Measurements from ENCODE around the gene ATXN7L1.

ATXN7L1 gene, protein sequence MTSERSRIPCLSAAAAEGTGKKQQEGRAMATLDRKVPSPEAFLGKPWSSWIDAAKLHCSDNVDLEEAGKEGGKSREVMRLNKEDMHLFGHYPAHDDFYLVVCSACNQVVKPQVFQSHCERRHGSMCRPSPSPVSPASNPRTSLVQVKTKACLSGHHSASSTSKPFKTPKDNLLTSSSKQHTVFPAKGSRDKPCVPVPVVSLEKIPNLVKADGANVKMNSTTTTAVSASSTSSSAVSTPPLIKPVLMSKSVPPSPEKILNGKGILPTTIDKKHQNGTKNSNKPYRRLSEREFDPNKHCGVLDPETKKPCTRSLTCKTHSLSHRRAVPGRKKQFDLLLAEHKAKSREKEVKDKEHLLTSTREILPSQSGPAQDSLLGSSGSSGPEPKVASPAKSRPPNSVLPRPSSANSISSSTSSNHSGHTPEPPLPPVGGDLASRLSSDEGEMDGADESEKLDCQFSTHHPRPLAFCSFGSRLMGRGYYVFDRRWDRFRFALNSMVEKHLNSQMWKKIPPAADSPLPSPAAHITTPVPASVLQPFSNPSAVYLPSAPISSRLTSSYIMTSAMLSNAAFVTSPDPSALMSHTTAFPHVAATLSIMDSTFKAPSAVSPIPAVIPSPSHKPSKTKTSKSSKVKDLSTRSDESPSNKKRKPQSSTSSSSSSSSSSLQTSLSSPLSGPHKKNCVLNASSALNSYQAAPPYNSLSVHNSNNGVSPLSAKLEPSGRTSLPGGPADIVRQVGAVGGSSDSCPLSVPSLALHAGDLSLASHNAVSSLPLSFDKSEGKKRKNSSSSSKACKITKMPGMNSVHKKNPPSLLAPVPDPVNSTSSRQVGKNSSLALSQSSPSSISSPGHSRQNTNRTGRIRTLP

DNA sequence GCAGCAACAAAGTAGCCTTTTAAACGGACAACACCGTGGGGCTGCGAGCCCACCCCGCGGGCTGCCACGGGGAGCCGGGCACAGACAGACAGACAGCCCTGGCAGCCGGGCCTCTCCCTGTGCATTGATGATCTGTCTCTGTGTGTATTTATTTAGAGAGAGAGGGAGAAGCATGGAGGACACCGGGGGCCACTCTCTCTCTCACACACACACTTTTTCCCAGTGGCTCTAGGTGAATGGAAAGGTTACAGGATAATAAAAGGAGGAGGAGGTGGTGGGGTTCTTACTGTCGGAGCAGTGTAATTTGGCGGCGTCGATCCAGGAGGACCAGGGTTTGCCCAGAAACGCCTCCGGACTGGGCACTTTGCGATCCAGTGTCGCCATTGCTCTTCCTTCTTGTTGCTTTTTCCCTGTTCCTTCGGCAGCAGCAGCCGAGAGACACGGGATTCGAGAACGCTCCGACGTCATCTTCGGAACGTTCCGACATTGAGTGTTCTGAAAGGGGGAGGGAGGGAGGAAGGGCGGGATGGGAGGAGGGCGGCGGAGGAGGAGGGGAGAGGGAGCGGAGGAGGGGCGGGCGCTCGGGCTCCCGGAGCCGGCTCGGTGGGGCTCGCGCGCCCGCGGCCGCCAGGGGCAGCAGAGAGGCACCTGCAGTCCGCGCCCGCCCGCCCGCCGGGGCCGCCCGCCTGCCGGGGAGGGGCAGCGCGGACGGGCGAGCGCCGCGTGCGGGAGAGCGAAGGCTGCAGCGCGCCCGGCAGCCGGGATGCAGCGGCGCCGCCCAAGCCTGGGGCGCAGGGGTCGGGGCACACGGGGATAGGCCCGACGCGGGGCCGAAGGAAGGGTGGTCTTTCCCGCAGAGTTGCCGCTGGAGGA lies at the start of gene ATXN7L1:
ATXN7L1 (minus strand) TSS at position 509 of the 873 bp plus-strand sequence; CDS start at position 468, 41 bp downstream.
- Histone ChIP-seq H3K27me3 (ENCODE audit: control insufficient read depth, insufficient read depth, low read length) (peaks cover 17% of the 10 kb centered on the region), H3K27ac (ENCODE audit: low read length) (peak within 1 kb of the TSS; percentile 90), H3K4me1 (ENCODE audit: control insufficient read depth, low read depth, low read length) (peaks cover 19% of the 10 kb centered on the region), H3K4me3 (ENCODE audit: low read length) (peak within 1 kb of the TSS; percentile 94), H3K36me3 (ENCODE audit: control insufficient read depth, low read depth, low read length) (peaks cover 3% of the 10 kb centered on the region), H3K9me3 (ENCODE audit: control insufficient read depth, low read depth, low read length) (no peaks in the 10 kb centered on the region), H3K9ac (ENCODE audit: low read length) (peak within 1 kb of the TSS; percentile 92)

DNA sequence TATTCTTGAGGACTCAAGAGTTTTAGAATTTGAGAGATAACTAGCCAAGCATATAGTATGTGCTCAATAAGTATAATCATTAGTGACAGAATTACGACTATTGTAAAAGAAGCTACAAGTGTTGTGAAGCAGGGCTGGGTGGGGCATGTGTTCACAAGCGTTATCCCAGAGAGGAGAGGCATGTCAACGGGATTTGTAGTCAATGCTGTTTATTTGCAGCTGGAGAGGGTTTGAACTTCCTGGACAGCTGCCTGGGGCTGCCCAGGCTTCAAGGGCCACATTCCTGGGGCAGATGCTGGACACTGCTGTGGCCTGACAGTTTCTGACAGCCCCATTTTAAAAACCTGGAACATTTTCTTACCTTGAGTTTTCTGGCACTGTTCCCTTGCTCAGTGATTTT lies 49.7 kb upstream of the ATXN7L1 start:
- H3K27ac ChIP-seq (ENCODE audit: low read length), result no peak overlapping the region
- no peaks in the 10 kb centered on the region for H3K27me3 ChIP-seq (ENCODE audit: control insufficient read depth, insufficient read depth, low read length)
- no peaks in the 10 kb centered on the region for H3K36me3 ChIP-seq (ENCODE audit: control insufficient read depth, low read depth, low read length)

DNA sequence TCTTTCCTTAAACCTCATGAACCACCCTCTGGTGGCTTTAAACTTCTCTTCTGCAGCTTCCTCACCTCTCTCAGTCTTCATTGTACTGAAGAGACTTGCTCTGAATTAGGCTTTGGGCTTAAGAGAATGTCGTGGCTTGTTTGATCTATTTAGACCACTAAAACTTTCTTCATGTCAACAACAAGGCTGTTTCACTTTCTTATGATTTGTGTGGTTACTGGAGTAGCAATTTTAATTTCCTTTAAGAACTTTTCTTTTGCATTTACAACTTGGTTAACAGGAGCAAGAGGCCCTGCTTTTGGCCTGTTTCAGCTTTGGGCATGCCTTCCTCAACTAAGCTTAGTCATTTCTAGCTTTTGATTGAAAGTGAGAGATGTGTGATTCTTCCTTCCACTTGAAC lies 48.5 kb upstream of the ATXN7L1 start:
- Histone ChIP-seq H3K9me3 (ENCODE audit: control insufficient read depth, low read depth, low read length) (peaks cover 3% of the 10 kb centered on the region), H3K36me3 (ENCODE audit: control insufficient read depth, low read depth, low read length) (no peaks in the 10 kb centered on the region), H3K4me1 (ENCODE audit: control insufficient read depth, low read depth, low read length) (no peaks in the 10 kb centered on the region), H3K4me3 (ENCODE audit: low read length) (no peak overlapping the region), H3K9ac (ENCODE audit: low read length) (no peak overlapping the region), H3K27me3 (ENCODE audit: control insufficient read depth, insufficient read depth, low read length) (no peaks in the 10 kb centered on the region), H3K27ac (ENCODE audit: low read length) (no peak overlapping the region)

More for the DNA sequence above, 49.7 kb upstream of the ATXN7L1 start:
- Histone ChIP-seq H3K4me3 (ENCODE audit: low read length) (no peak overlapping the region), H3K9ac (ENCODE audit: low read length) (no peak overlapping the region), H3K9me3 (ENCODE audit: control insufficient read depth, low read depth, low read length) (peaks cover 3% of the 10 kb centered on the region), H3K4me1 (ENCODE audit: control insufficient read depth, low read depth, low read length) (no peaks in the 10 kb centered on the region)

DNA sequence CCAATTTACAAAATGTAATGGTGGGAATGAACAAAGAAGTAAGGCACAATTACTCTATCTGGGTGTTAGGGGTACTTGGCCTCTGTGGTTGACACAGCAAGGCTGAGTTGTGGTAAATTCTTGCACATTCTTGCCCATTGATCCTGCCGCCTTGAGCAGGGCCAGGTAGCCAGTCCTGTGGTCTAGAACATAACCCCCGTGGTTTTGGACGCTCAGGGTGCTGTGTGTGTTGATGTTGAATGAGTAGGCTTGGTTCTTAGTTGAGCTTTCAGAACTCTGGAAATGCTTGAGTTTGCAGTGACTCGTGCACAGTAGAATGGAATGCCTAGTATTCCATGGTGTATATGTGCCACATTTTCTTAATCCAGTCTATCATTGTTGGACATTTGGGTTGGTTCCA lies 44.4 kb upstream of the ATXN7L1 start:
- Histone ChIP-seq H3K27me3 (ENCODE audit: control insufficient read depth, insufficient read depth, low read length) (no peaks in the 10 kb centered on the region), H3K4me1 (ENCODE audit: control insufficient read depth, low read depth, low read length) (no peaks in the 10 kb centered on the region), H3K9ac (ENCODE audit: low read length) (no peak overlapping the region), H3K4me3 (ENCODE audit: low read length) (no peak overlapping the region), H3K9me3 (ENCODE audit: control insufficient read depth, low read depth, low read length) (peaks cover 3% of the 10 kb centered on the region), H3K27ac (ENCODE audit: low read length) (no peak overlapping the region), H3K36me3 (ENCODE audit: control insufficient read depth, low read depth, low read length) (no peaks in the 10 kb centered on the region)

DNA sequence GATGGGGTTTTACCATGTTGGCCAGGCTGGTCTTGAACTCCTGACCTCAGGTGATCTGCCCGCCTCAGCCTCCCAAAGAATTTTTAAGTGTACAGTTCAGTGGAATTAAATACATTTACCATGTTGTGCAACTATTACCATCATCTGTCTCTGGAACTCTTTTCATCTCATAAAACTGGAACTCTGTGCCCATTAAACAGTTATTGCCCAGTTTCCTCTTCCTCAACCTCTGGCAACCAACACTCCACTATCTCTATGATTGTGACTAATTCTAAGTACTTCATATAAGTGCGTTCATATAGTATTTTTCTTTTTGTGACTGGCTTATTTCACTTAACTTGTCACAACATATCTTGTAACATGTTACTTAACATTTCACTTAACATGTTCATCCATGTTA lies 41.3 kb upstream of the ATXN7L1 start:
- Histone ChIP-seq H3K4me1 (ENCODE audit: control insufficient read depth, low read depth, low read length) (no peaks in the 10 kb centered on the region), H3K27ac (ENCODE audit: low read length) (no peak overlapping the region), H3K4me3 (ENCODE audit: low read length) (no peak overlapping the region), H3K9me3 (ENCODE audit: control insufficient read depth, low read depth, low read length) (no peaks in the 10 kb centered on the region), H3K9ac (ENCODE audit: low read length) (no peak overlapping the region), H3K27me3 (ENCODE audit: control insufficient read depth, insufficient read depth, low read length) (no peaks in the 10 kb centered on the region), H3K36me3 (ENCODE audit: control insufficient read depth, low read depth, low read length) (no peaks in the 10 kb centered on the region)

DNA sequence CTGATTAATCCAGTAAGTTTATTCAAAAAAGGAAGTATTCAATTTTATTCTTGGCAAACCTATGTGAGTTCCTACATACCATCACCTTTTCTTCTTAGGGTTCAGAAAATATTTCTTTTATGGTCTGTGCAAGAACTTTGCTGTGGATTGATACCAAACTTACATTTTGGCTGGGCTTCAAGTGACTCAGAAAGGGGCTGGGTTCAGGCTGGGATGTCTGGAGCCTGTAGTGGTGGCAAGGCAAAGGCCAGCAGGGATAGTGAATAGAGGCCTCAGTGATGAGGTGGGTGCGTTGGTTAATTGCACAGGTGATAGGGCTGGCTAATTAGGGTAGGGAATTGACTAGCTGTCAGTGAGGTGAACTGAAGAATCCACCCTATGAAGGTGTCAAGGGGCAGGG lies 40.2 kb upstream of the ATXN7L1 start:
- Histone ChIP-seq H3K4me1 (ENCODE audit: control insufficient read depth, low read depth, low read length) (no peaks in the 10 kb centered on the region), H3K27me3 (ENCODE audit: control insufficient read depth, insufficient read depth, low read length) (no peaks in the 10 kb centered on the region), H3K9me3 (ENCODE audit: control insufficient read depth, low read depth, low read length) (no peaks in the 10 kb centered on the region), H3K36me3 (ENCODE audit: control insufficient read depth, low read depth, low read length) (no peaks in the 10 kb centered on the region), H3K27ac (ENCODE audit: low read length) (no peak overlapping the region), H3K4me3 (ENCODE audit: low read length) (no peak overlapping the region), H3K9ac (ENCODE audit: low read length) (no peak overlapping the region)

DNA sequence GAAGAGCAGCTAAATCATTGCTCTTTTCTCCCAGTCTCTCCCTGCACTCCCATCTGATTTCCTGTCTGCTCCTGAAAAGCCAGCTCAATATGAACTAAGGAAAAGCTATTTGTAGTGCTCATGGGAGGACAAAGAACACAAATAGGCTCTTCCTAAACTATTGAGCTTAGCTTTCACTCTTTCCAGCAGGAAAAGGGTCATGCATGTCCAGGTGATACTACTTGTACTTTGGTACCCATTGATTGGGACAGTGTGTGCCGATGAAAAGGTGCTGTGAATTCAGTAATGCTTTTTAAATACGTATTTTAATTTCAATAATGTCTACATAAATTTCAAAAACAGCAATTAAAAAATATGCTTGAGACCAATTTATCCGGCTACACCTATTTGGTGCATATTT lies 37.5 kb upstream of the ATXN7L1 start:
- no peak overlapping the region for H3K9ac ChIP-seq (ENCODE audit: low read length)
- H3K4me1 ChIP-seq (ENCODE audit: control insufficient read depth, low read depth, low read length), result no peaks in the 10 kb centered on the region
- H3K36me3 ChIP-seq (ENCODE audit: control insufficient read depth, low read depth, low read length), result peaks cover 8% of the 10 kb centered on the region
- no peak overlapping the region for H3K27ac ChIP-seq (ENCODE audit: low read length)
- no peaks in the 10 kb centered on the region for H3K27me3 ChIP-seq (ENCODE audit: control insufficient read depth, insufficient read depth, low read length)
- no peak overlapping the region for H3K4me3 ChIP-seq (ENCODE audit: low read length)
- H3K9me3 ChIP-seq (ENCODE audit: control insufficient read depth, low read depth, low read length), result peaks cover 7% of the 10 kb centered on the region

DNA sequence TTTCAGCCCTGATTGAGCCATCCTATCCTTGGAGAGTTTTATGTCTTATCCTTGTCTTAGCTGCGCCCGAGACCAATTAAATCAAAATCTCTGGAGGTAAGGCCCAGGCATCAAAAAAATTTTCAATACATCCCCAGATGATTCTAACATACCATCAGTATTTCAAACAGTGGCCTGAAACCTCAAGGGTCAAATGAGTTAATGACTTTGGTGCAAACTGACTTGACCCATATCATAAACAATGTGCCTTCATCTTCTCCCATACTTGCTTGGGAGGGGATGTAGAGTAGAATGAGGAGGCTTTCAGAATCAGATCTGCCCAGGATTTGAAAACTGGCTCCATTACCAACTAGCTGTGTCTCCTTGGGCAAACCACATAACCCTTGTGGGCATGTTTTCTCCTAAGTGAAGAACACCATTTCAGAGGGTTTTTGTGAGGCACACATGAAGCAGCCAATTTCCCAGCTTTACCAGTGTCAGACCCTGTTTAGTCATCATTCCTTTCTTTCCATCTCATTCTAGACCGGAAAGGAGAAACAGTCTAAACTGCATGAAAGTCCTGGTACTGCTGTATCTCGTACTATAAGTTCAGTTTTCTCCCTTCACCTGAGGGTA lies 35.7 kb upstream of the ATXN7L1 start:
- peaks cover 7% of the 10 kb centered on the region for H3K9me3 ChIP-seq (ENCODE audit: control insufficient read depth, low read depth, low read length)
- H3K4me3 ChIP-seq (ENCODE audit: low read length), result no peak overlapping the region
- no peaks in the 10 kb centered on the region for H3K27me3 ChIP-seq (ENCODE audit: control insufficient read depth, insufficient read depth, low read length)
- no peak overlapping the region for H3K9ac ChIP-seq (ENCODE audit: low read length)
- no peaks in the 10 kb centered on the region for H3K4me1 ChIP-seq (ENCODE audit: control insufficient read depth, low read depth, low read length)
- H3K36me3 ChIP-seq (ENCODE audit: control insufficient read depth, low read depth, low read length), result peaks cover 8% of the 10 kb centered on the region
- no peak overlapping the region for H3K27ac ChIP-seq (ENCODE audit: low read length)

DNA sequence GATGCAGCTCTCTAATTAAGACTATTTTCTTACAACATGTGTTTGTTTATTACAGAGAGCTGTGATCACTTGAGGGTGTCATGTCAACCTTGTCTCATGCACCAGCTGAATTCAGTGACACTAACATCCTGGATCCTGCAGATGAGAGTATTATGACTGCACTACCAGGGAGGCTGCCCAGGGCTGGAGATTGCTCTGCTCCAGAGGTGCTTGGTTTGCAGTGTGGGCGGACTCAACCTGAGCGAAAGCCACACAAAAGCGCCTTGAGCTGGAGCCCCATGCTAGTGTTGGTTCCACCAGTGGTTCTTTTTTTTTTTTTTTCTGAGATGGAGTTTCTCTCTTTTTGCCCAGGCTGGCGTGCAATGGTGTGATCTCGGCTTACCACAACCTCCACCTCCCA lies 33.8 kb upstream of the ATXN7L1 start:
- H3K27me3 ChIP-seq (ENCODE audit: control insufficient read depth, insufficient read depth, low read length), result no peaks in the 10 kb centered on the region
- H3K9ac ChIP-seq (ENCODE audit: low read length), result no peak overlapping the region
- H3K27ac ChIP-seq (ENCODE audit: low read length), result no peak overlapping the region
- peaks cover 8% of the 10 kb centered on the region for H3K36me3 ChIP-seq (ENCODE audit: control insufficient read depth, low read depth, low read length)
- peaks cover 7% of the 10 kb centered on the region for H3K9me3 ChIP-seq (ENCODE audit: control insufficient read depth, low read depth, low read length)
- H3K4me1 ChIP-seq (ENCODE audit: control insufficient read depth, low read depth, low read length), result peaks cover 12% of the 10 kb centered on the region
- no peak overlapping the region for H3K4me3 ChIP-seq (ENCODE audit: low read length)

DNA sequence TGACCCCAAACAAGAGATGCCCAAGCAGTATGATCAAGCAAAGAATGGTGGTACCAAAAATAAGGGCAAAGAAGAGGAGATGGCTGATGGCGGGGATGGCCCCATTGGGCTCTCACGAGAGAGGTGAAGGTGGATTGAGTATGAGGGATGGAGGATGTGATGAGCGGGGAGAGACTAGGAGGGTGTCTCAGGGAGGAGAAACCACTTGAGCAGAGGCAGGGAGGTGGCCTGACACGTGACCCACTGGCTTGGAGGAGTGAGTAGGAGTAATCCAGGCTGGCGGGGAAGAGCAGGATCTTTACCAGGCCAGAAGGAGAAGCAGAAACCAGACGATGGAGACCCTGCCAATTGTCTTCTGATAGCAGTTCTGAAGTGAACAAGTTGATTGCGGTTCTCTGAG lies 33.3 kb upstream of the ATXN7L1 start:
- H3K27me3 ChIP-seq (ENCODE audit: control insufficient read depth, insufficient read depth, low read length), result no peaks in the 10 kb centered on the region
- peaks cover 8% of the 10 kb centered on the region for H3K36me3 ChIP-seq (ENCODE audit: control insufficient read depth, low read depth, low read length)
- H3K27ac ChIP-seq (ENCODE audit: low read length), result no peak overlapping the region
- H3K9ac ChIP-seq (ENCODE audit: low read length), result no peak overlapping the region
- peaks cover 16% of the 10 kb centered on the region for H3K4me1 ChIP-seq (ENCODE audit: control insufficient read depth, low read depth, low read length)
- H3K9me3 ChIP-seq (ENCODE audit: control insufficient read depth, low read depth, low read length), result peaks cover 7% of the 10 kb centered on the region
- no peak overlapping the region for H3K4me3 ChIP-seq (ENCODE audit: low read length)

Data from iPS-18a (cell line).